ENCODE data around the gene MCM5. TPM values are rescaled to one million over a fixed set of nuclear protein-coding genes. Genes with fewer than 3 reads are reported as not detected.

MCM5 gene
- total RNA-seq, 2 donors from 2014 or later = 155 to 179 TPM

DNA sequence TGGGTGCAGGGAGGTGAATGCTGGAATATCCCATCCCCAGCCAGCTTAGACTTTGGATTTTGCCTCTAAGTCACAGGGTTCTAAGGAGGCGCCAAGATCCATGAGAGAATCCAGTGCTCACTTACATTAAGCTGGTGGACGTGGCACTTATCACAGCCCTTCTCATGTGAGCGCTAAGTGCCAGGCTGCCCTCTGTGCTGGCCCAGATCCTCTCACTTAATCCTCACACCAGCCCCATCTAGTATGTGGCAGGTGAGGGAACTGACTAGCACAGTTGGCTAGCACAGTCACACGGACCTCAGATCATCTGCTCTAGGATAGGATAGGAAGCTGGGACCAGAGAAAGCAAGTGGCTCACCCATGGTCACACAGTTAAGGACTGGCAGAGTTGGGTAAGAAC lies 15.4 kb upstream of the MCM5 start:
- H3K9me3 Mint-ChIP-seq = no peaks in the 10 kb centered on the region
- Histone ChIP-seq H3K27ac (ENCODE audit: low read depth, low read length) (no peak overlapping the region), H3K4me1 (ENCODE audit: control insufficient read depth, insufficient read depth, low read length) (peaks cover 7% of the 10 kb centered on the region), H3K27me3 (ENCODE audit: control insufficient read depth, insufficient read depth, low read length, poor library complexity, severe bottlenecking) (peaks cover 10% of the 10 kb centered on the region), H3K4me3 (ENCODE audit: low read length) (no peak overlapping the region), H3K36me3 (ENCODE audit: control insufficient read depth, insufficient read depth, low read length) (peaks cover 17% of the 10 kb centered on the region), H3K9ac (ENCODE audit: extremely low read depth, low read length, poor library complexity, severe bottlenecking) (no peak overlapping the region), H3K9me3 (ENCODE audit: control insufficient read depth, low read length) (no peaks in the 10 kb centered on the region)
- H3K36me3 Mint-ChIP-seq (ENCODE audit: low read depth) = peaks cover 25% of the 10 kb centered on the region
- H3K4me1 Mint-ChIP-seq = peaks cover 20% of the 10 kb centered on the region
- TF ChIP-seq, protein P1, sequence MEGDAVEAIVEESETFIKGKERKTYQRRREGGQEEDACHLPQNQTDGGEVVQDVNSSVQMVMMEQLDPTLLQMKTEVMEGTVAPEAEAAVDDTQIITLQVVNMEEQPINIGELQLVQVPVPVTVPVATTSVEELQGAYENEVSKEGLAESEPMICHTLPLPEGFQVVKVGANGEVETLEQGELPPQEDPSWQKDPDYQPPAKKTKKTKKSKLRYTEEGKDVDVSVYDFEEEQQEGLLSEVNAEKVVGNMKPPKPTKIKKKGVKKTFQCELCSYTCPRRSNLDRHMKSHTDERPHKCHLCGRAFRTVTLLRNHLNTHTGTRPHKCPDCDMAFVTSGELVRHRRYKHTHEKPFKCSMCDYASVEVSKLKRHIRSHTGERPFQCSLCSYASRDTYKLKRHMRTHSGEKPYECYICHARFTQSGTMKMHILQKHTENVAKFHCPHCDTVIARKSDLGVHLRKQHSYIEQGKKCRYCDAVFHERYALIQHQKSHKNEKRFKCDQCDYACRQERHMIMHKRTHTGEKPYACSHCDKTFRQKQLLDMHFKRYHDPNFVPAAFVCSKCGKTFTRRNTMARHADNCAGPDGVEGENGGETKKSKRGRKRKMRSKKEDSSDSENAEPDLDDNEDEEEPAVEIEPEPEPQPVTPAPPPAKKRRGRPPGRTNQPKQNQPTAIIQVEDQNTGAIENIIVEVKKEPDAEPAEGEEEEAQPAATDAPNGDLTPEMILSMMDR (conservative IDR thresholded peaks at IDR 0.05) = no peak
- H3K4me3 Mint-ChIP-seq = no peak overlapping the region
- H3K27me3 Mint-ChIP-seq (ENCODE audit: insufficient read depth) = peaks cover 17% of the 10 kb centered on the region
- no peak overlapping the region for H3K27ac Mint-ChIP-seq
- DNase-seq = no peak
- 91 to 93% methylated on average over 3 to 4 of the region's 4 CpGs for whole genome bisulfite sequencing, 2 experiments (ENCODE audit: insufficient coverage in 1 of 2, insufficient read length in 1 of 2)

DNA sequence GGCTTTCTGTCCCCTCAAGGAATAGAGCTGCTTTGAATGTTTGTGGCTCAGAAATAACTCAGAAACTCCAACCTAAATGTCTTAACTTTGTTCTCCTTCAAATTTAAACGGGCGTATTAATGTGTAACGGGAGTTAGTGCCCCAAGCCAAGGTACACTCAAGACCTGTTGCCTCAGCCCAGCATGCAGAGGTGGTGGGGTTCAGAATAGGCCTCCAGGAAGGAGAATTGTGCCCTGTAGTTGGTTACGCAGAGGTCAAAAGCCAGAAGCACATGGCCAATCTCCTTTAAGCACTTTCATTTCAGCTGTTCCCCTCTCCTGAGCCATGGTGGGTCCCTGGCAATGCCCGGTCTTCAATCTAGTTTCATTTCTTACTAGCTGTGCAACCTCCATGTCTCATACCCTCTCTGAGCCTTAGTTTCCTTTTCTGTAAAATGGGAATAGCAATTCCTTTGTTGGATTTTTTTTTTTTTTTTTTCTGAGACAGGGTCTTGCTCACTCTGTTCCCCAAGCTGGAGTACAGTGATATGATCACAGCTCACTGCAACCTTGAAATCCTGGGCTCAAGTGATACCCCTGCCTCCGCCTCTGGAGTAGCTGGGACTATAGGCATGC lies 14.9 kb upstream of the MCM5 start:
- WGBS, 2 experiments (ENCODE audit: insufficient coverage in 1 of 2, insufficient read length in 1 of 2) = 93 to 94% methylated on average over 6 of the region's 6 CpGs

DNA sequence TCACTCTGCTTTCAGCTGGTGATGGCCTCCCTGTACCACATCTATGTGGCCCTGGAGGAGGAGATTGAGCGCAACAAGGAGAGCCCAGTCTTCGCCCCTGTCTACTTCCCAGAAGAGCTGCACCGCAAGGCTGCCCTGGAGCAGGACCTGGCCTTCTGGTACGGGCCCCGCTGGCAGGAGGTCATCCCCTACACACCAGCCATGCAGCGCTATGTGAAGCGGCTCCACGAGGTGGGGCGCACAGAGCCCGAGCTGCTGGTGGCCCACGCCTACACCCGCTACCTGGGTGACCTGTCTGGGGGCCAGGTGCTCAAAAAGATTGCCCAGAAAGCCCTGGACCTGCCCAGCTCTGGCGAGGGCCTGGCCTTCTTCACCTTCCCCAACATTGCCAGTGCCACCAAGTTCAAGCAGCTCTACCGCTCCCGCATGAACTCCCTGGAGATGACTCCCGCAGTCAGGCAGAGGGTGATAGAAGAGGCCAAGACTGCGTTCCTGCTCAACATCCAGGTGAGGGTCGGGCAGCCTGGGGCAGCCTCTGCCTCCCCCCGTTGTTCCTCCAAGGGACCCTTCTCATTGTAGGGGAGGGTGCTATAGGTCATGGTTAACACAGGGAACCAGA lies 13.2 kb upstream of the MCM5 start:
- peaks cover 2% of the 10 kb centered on the region for H3K27me3 ChIP-seq (ENCODE audit: control insufficient read depth, insufficient read depth, low read length, poor library complexity, severe bottlenecking)
- Mint-ChIP-seq H3K9me3 (no peaks in the 10 kb centered on the region), H3K36me3 (ENCODE audit: low read depth) (peaks cover 35% of the 10 kb centered on the region), H3K27ac (no peak overlapping the region), H3K4me3 (no peak overlapping the region), H3K27me3 (ENCODE audit: insufficient read depth) (peaks cover 3% of the 10 kb centered on the region), H3K4me1 (peaks cover 5% of the 10 kb centered on the region)
- 90 to 97% methylated on average over 10 to 19 of the region's 19 CpGs for WGBS, 2 experiments (ENCODE audit: insufficient coverage in 1 of 2, insufficient read length in 1 of 2)
- no peak overlapping the region for H3K27ac ChIP-seq (ENCODE audit: low read depth, low read length)
- peaks cover 23% of the 10 kb centered on the region for H3K36me3 ChIP-seq (ENCODE audit: control insufficient read depth, insufficient read depth, low read length)
- DNase-seq = no peak
- H3K4me3 ChIP-seq (ENCODE audit: low read length) = no peak overlapping the region
- no peak overlapping the region for H3K9ac ChIP-seq (ENCODE audit: extremely low read depth, low read length, poor library complexity, severe bottlenecking)
- H3K9me3 ChIP-seq (ENCODE audit: control insufficient read depth, low read length) = no peaks in the 10 kb centered on the region
- no peaks in the 10 kb centered on the region for H3K4me1 ChIP-seq (ENCODE audit: control insufficient read depth, insufficient read depth, low read length)
- TF ChIP-seq, protein P1 (conservative IDR thresholded peaks at IDR 0.05) = no peak

More for the DNA sequence above, 14.9 kb upstream of the MCM5 start:
- Mint-ChIP-seq H3K36me3 (ENCODE audit: low read depth) (peaks cover 30% of the 10 kb centered on the region), H3K27me3 (ENCODE audit: insufficient read depth) (peaks cover 13% of the 10 kb centered on the region), H3K4me1 (peaks cover 16% of the 10 kb centered on the region), H3K27ac (no peak overlapping the region), H3K4me3 (no peak overlapping the region), H3K9me3 (no peaks in the 10 kb centered on the region)
- Histone ChIP-seq H3K27me3 (ENCODE audit: control insufficient read depth, insufficient read depth, low read length, poor library complexity, severe bottlenecking) (peaks cover 10% of the 10 kb centered on the region), H3K9me3 (ENCODE audit: control insufficient read depth, low read length) (no peaks in the 10 kb centered on the region), H3K27ac (ENCODE audit: low read depth, low read length) (no peak overlapping the region), H3K36me3 (ENCODE audit: control insufficient read depth, insufficient read depth, low read length) (peaks cover 17% of the 10 kb centered on the region), H3K4me3 (ENCODE audit: low read length) (no peak overlapping the region), H3K9ac (ENCODE audit: extremely low read depth, low read length, poor library complexity, severe bottlenecking) (no peak overlapping the region), H3K4me1 (ENCODE audit: control insufficient read depth, insufficient read depth, low read length) (peaks cover 5% of the 10 kb centered on the region)
- DNase-seq = no peak
- TF ChIP-seq, protein P1 (conservative IDR thresholded peaks at IDR 0.05) = no peak
